ENCODE data around the gene UBE2U. TPM values are rescaled to one million over a fixed set of nuclear protein-coding genes. Genes with fewer than 3 reads are reported as not detected.
A peak's percentile ranks its signal among the peaks of the same experiment; 100 is the strongest.

The UBE2U gene
- total and polyA plus RNA-seq, 10 of the 15 experiments (the other 5 are each of a cell fraction or from before 2014, with no cell fraction given), result not detected

DNA sequence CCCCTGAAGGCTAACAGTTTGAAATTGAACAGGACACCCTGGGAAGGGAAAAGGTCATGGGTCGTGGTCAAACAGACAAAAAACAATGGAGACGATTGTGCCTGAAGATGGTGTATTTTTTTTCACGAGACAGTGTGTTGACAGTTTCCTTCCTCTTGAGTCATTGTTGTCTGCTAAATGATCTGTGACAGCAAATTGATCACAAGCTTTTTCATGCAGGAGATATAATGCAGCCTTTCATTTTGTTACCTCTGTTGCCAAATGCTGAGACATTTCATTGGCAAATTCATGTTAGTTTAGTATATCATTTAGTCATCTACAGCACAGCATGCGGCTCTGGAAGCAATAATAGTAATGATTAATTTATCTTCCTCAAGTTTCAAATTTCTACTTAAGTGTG, 27.7 kb downstream of the UBE2U start:
- no TSS peak for BruUV-seq (replicated peaks)
- H3K9ac ChIP-seq (ENCODE audit: control insufficient read depth, insufficient read depth, low read length), result no peak overlapping the region
- H3K27me3 ChIP-seq (replicated peaks in 1 of 2; ENCODE audit: control insufficient read depth in 2 of 2, insufficient read depth in 2 of 2, low read length in 1 of 2), result no peaks in the 10 kb centered on the region; a peak in 1 of 4 replicates
- no peaks in the 10 kb centered on the region for H4K20me1 ChIP-seq (ENCODE audit: control insufficient read depth, insufficient read depth)
- no peak overlapping the region for H3K27ac ChIP-seq (ENCODE audit: control insufficient read depth, insufficient read depth)
- SMC1A ChIA-PET (ENCODE audit: uncharacterized antibody, unreplicated experiment), result interaction anchor here (1.0 to 2.1 kb wide), 4 partner anchors 12 to 94 kb away, joined by 3 to 5 read pairs (median 4); no protein-coding TSS in a partner anchor
- no peaks in the 10 kb centered on the region for H3K79me2 ChIP-seq (ENCODE audit: control insufficient read depth, insufficient read depth, low read length)
- DNase-seq (ENCODE audit: low read depth, low spot score) (no peak), FAIRE-seq (no peak), ATAC-seq (peak; percentile 68)
- H3K4me1 ChIP-seq (ENCODE audit: control insufficient read depth, insufficient read depth, low read length), result no peaks in the 10 kb centered on the region
- intact Hi-C loops (cut with micrococcal nuclease; ENCODE audit: unreplicated experiment) (no loop called here), in situ Hi-C loops (cut with MboI) (no loop called here)
- CTCF ChIA-PET, result interaction anchor here (0.6 to 1.3 kb wide), 3 partner anchors 20 to 217 kb away, joined by 3 to 4 read pairs (median 3); no protein-coding TSS in a partner anchor
- WGBS (ENCODE audit: insufficient coverage, insufficient replicate concordance, low lambda C conversion rate, missing lambda C conversion rate), result 8% methylated on average over 4 of the region's 4 CpGs
- H3K36me3 ChIP-seq (ENCODE audit: control insufficient read depth in 2 of 2, insufficient read depth in 2 of 2, low read length in 1 of 2), result no peaks in the 10 kb centered on the region
- no peaks in the 10 kb centered on the region for H3K9me3 ChIP-seq (replicated peaks; ENCODE audit: control insufficient read depth, insufficient read depth, low read length)
- H2AFZ ChIP-seq (ENCODE audit: control insufficient read depth, low read depth, low read length), result no peak overlapping the region
- no peak overlapping the region for H3K4me2 ChIP-seq (ENCODE audit: control insufficient read depth, insufficient read depth)
- POLR2A ChIA-PET, result no interaction called here
- no peak overlapping the region for H3K4me3 ChIP-seq
- RAD21 ChIA-PET (ENCODE audit: unreplicated experiment), result interaction anchor here (1.0 to 2.0 kb wide), 2 partner anchors 37 to 527 kb away, joined by 3 to 4 read pairs; no protein-coding TSS in a partner anchor
- TF ChIP-seq EP300 (IDR thresholded peaks at IDR 0.05; ENCODE audit: borderline replicate concordance in 1 of 2, control insufficient read depth in 1 of 2, low read depth in 2 of 2, low read length in 2 of 2), result peak in 1 of 2 experiments; percentile 12; a peak in 1 of 4 replicates
- no peak for TF ChIP-seq SPI1 (IDR thresholded peaks at IDR 0.05; ENCODE audit: borderline replicate concordance, insufficient read depth, low read depth, low read length)
- no peak for TF ChIP-seq USF2 (IDR thresholded peaks at IDR 0.05; ENCODE audit: borderline replicate concordance, low read depth, low read length)
- TF ChIP-seq, protein P1, sequence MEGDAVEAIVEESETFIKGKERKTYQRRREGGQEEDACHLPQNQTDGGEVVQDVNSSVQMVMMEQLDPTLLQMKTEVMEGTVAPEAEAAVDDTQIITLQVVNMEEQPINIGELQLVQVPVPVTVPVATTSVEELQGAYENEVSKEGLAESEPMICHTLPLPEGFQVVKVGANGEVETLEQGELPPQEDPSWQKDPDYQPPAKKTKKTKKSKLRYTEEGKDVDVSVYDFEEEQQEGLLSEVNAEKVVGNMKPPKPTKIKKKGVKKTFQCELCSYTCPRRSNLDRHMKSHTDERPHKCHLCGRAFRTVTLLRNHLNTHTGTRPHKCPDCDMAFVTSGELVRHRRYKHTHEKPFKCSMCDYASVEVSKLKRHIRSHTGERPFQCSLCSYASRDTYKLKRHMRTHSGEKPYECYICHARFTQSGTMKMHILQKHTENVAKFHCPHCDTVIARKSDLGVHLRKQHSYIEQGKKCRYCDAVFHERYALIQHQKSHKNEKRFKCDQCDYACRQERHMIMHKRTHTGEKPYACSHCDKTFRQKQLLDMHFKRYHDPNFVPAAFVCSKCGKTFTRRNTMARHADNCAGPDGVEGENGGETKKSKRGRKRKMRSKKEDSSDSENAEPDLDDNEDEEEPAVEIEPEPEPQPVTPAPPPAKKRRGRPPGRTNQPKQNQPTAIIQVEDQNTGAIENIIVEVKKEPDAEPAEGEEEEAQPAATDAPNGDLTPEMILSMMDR (IDR thresholded peaks at IDR 0.05 in 2 of 3, conservative IDR thresholded peaks at IDR 0.05 in 1 of 3; ENCODE audit: control insufficient read depth in 2 of 3, extremely low read depth in 1 of 3, insufficient read depth in 1 of 3, low read depth in 3 of 3, low read length in 3 of 3), result no peak
- TF ChIP-seq MTA2 (IDR thresholded peaks at IDR 0.05; ENCODE audit: low read depth), result 0 out of 2 replicates have a peak, but pooled peaks have one; percentile 29
- TF ChIP-seq ZBTB40 (IDR thresholded peaks at IDR 0.05; ENCODE audit: borderline replicate concordance), result no peak
- no peak for TF ChIP-seq EZH2 (IDR thresholded peaks at IDR 0.05; ENCODE audit: borderline replicate concordance, control insufficient read depth, low read depth, low read length)
- TF ChIP-seq SP1 (IDR thresholded peaks at IDR 0.05; ENCODE audit: low read depth, low read length), result no peak
- TF ChIP-seq BACH1 (IDR thresholded peaks at IDR 0.05; ENCODE audit: borderline replicate concordance), result no peak
- TF ChIP-seq CEBPB (IDR thresholded peaks at IDR 0.05; ENCODE audit: borderline replicate concordance in 1 of 2, low read depth in 2 of 2, low read length in 2 of 2), result no peak
- peak in 1 of 2 experiments; percentile 31; a peak in 1 of 4 replicates for TF ChIP-seq BHLHE40 (IDR thresholded peaks at IDR 0.05; ENCODE audit: borderline replicate concordance in 1 of 2, low read depth in 2 of 2, low read length in 1 of 2)
- TF ChIP-seq NR2C1 (IDR thresholded peaks at IDR 0.05), result peak; percentile 35
- no peak for TF ChIP-seq POU2F2 (IDR thresholded peaks at IDR 0.05; ENCODE audit: borderline replicate concordance, low read depth, low read length)
- no peak for TF ChIP-seq SMAD5 (IDR thresholded peaks at IDR 0.05; ENCODE audit: low read depth)
- no peak for TF ChIP-seq RAD21 (IDR thresholded peaks at IDR 0.05; ENCODE audit: insufficient read depth, low read depth, low read length)
- TF ChIP-seq CHD4 (IDR thresholded peaks at IDR 0.05), result no peak
- no peak for TF ChIP-seq JUNB (IDR thresholded peaks at IDR 0.05)

All from GM12878 (cell line).